OCI-LY1 (cell line): ENCODE measurements around the gene ATL1.

Experiments used
- H2AFZ ChIP-seq: fragments of 200-600 bp; sonication (generic), shearing (Covaris generic); 2 replicates; pipeline ENCODE4 v1.6.0; 2014; ENCODE audit warnings: antibody characterized with exemption, mild to moderate bottlenecking, low read length
- H3F3A ChIP-seq: fragments of 200-600 bp; sonication (generic), shearing (Covaris generic); 2 replicates; pipeline ENCODE4 v1.6.0; 2014; ENCODE audit warnings: mild to moderate bottlenecking, antibody characterized with exemption, low read length, moderate library complexity; ENCODE audit not compliant: insufficient read depth
- H3K27ac ChIP-seq: fragments of 200-600 bp; sonication (generic); 2 replicates; pipeline ENCODE4 v1.5.1; 2014; ENCODE audit warnings: low read length, mixed run types, mild to moderate bottlenecking, low read depth; ENCODE audit not compliant: poor library complexity, severe bottlenecking
- H3K27me3 ChIP-seq: fragments of 200-600 bp; sonication (generic); 2 replicates; pipeline ENCODE4 v1.6.0; 2014; ENCODE audit warnings: antibody characterized with exemption, mild to moderate bottlenecking, low read length, moderate library complexity; ENCODE audit not compliant: insufficient read depth
- H3K36me3 ChIP-seq: fragments of 200-600 bp; sonication (generic); 2 replicates; pipeline ENCODE4 v1.6.1; 2014; ENCODE audit warnings: mild to moderate bottlenecking, antibody characterized with exemption, low read length, moderate library complexity, mixed read lengths; ENCODE audit not compliant: insufficient read depth
- H3K4me1 ChIP-seq: fragments of 200-600 bp; sonication (generic); 2 replicates; pipeline ENCODE4 v1.5.1; 2014; ENCODE audit warnings: mild to moderate bottlenecking, low read length, moderate library complexity; ENCODE audit not compliant: insufficient read depth, severe bottlenecking
- H3K4me2 ChIP-seq: fragments of 200-600 bp; sonication (generic), shearing (Covaris generic); 2 replicates; pipeline ENCODE4 v1.6.1; 2014; ENCODE audit warnings: low read length
- H3K4me3 ChIP-seq: fragments of 200-600 bp; sonication (generic); 2 replicates; pipeline ENCODE4 v1.5.1; 2014; ENCODE audit warnings: low read length, low read depth, mild to moderate bottlenecking, mixed read lengths; ENCODE audit not compliant: poor library complexity, severe bottlenecking
- H3K79me2 ChIP-seq: fragments of 200-600 bp; shearing (Covaris generic); 2 replicates; pipeline ENCODE4 v1.6.1; 2016; ENCODE audit warnings: mixed run types, low read length, mixed read lengths; ENCODE audit not compliant: insufficient read depth
- H3K9ac ChIP-seq: fragments of 200-600 bp; sonication (generic), shearing (Covaris generic); 2 replicates; pipeline ENCODE4 v1.6.1; 2014; ENCODE audit warnings: mild to moderate bottlenecking, low read length, mixed read lengths
- H3K9me2 ChIP-seq: fragments of 200-600 bp; sonication (generic), shearing (Covaris generic); 2 replicates; pipeline ENCODE4 v1.6.1; 2014; ENCODE audit warnings: low read depth, mild to moderate bottlenecking, low read length, mixed read lengths
- H3K9me3 ChIP-seq: fragments of 200-600 bp; shearing (Covaris generic); 2 replicates; pipeline ENCODE4 v1.6.1; 2014; ENCODE audit warnings: low read length, mixed read lengths
- H4K20me1 ChIP-seq: fragments of 200-600 bp; sonication (generic), shearing (Covaris generic); 2 replicates; pipeline ENCODE4 v1.6.0; 2016; ENCODE audit warnings: mild to moderate bottlenecking, low read length; ENCODE audit not compliant: insufficient read depth
- EZH2 ChIP-seq: fragments of 200-600 bp; sonication (generic), shearing (Covaris generic); IDR thresholded peaks from 2 replicates; pipeline ENCODE4 v1.8.0; 2017; ENCODE audit warnings: borderline replicate concordance, mixed run types, mild to moderate bottlenecking, antibody characterized with exemption, low read length, moderate library complexity, mixed read lengths
- TF ChIP-seq, protein P1 (sequence below): fragments of 200-600 bp; sonication (generic), shearing (Covaris generic); IDR thresholded peaks from 2 replicates; pipeline ENCODE4 v1.5.1; 2017; ENCODE audit warnings: mild to moderate bottlenecking, antibody characterized with exemption, low read length, moderate library complexity, mixed read lengths

The ATL1 gene

DNA sequence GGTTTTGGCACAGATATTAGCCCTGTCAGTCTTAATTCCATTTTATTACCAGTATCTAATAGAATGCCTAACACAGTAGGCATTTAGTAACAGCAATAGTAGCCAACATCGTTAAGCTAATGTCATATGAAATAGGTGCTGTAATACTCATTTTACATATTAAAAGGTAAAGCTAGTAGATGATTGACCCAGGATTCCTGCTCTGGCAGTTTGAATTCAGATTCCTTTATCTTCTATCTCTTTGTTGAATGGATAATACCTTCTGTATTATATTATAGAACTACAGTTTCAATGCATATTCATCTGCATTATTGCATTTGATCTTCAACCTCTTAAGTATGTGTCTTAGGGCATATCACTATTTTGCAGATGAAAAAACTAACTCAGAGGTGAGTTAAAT lies 2.9 kb downstream of the ATL1 start:
- no peak overlapping the region for H3K9ac ChIP-seq
- no peak overlapping the region for H3K4me2 ChIP-seq
- no peak overlapping the region for H3K27ac ChIP-seq
- no peaks in the 10 kb centered on the region for H3F3A ChIP-seq
- H2AFZ ChIP-seq = no peak overlapping the region
- no peaks in the 10 kb centered on the region for H4K20me1 ChIP-seq
- H3K4me3 ChIP-seq = no peak overlapping the region
- TF ChIP-seq EZH2 = no peak
- TF ChIP-seq, protein P1, sequence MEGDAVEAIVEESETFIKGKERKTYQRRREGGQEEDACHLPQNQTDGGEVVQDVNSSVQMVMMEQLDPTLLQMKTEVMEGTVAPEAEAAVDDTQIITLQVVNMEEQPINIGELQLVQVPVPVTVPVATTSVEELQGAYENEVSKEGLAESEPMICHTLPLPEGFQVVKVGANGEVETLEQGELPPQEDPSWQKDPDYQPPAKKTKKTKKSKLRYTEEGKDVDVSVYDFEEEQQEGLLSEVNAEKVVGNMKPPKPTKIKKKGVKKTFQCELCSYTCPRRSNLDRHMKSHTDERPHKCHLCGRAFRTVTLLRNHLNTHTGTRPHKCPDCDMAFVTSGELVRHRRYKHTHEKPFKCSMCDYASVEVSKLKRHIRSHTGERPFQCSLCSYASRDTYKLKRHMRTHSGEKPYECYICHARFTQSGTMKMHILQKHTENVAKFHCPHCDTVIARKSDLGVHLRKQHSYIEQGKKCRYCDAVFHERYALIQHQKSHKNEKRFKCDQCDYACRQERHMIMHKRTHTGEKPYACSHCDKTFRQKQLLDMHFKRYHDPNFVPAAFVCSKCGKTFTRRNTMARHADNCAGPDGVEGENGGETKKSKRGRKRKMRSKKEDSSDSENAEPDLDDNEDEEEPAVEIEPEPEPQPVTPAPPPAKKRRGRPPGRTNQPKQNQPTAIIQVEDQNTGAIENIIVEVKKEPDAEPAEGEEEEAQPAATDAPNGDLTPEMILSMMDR = no peak
- peaks cover 8% of the 10 kb centered on the region for H3K4me1 ChIP-seq
- H3K36me3 ChIP-seq = no peaks in the 10 kb centered on the region
- H3K27me3 ChIP-seq = no peaks in the 10 kb centered on the region
- no peaks in the 10 kb centered on the region for H3K9me2 ChIP-seq
- H3K9me3 ChIP-seq = no peaks in the 10 kb centered on the region
- H3K79me2 ChIP-seq = no peaks in the 10 kb centered on the region

DNA sequence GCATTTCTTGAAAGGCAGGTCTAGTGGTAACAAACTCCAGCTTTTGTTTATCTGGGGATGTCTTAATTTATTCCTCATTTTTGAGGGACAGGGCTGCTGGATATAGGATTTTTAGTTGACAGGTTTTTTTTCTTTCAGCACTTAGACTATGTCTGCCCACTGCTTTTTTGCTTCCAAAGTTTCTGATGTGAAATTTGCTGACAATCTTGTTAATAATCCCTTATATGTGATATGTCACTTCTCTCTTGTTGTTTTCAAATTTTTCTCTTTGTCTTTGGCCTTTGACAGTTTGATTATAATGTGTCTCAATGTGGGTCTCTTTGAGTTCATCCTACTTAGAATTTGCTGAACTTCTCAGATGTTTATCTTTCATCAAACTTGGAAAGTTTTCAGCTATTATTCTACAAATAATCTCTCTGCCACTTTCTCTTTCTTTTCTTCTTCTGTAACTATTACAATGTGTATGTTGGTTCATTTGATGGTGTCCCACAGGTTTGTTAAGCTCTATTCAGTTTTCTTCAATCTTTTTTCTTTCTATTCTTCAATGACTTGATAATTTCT lies 9.8 kb downstream of the ATL1 start:
- H3K27ac ChIP-seq = no peak overlapping the region
- TF ChIP-seq, protein P1 = no peak
- no peak for TF ChIP-seq EZH2
- H3K27me3 ChIP-seq = no peaks in the 10 kb centered on the region
- no peaks in the 10 kb centered on the region for H3F3A ChIP-seq
- H3K9me3 ChIP-seq = peaks cover 14% of the 10 kb centered on the region; the same call in 1 of the 2 replicates
- H3K4me1 ChIP-seq = no peaks in the 10 kb centered on the region
- no peaks in the 10 kb centered on the region for H3K79me2 ChIP-seq
- H3K36me3 ChIP-seq = no peaks in the 10 kb centered on the region; the same call in 1 of the 2 replicates
- no peaks in the 10 kb centered on the region for H3K9me2 ChIP-seq
- no peak overlapping the region for H3K4me2 ChIP-seq
- no peaks in the 10 kb centered on the region for H4K20me1 ChIP-seq
- no peak overlapping the region for H3K9ac ChIP-seq
- no peak overlapping the region for H2AFZ ChIP-seq
- H3K4me3 ChIP-seq = no peak overlapping the region

DNA sequence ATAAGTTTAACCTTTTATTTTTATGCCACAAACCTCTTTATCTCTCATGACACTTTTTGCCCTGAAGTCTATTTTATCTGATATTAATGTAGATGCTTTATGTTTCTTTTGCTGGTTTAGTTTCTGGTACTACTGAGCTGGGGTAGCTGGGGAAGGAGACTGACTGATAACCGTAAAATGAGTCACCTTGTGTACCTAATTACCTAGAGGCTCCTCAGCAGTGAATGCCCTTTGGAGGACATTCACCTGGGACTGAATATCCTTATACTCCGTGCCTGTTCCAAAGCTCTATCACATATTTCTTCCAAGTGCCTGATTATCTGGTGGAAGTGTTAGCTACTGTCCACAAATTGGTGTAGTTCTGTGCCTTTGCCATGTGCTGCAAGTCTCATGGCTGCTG lies 13.9 kb downstream of the ATL1 start:
- H2AFZ ChIP-seq = no peak overlapping the region
- H3K27ac ChIP-seq = no peak overlapping the region
- H3K27me3 ChIP-seq = no peaks in the 10 kb centered on the region
- no peaks in the 10 kb centered on the region for H3F3A ChIP-seq
- no peak overlapping the region for H3K4me3 ChIP-seq
- no peaks in the 10 kb centered on the region for H4K20me1 ChIP-seq
- no peak overlapping the region for H3K4me2 ChIP-seq
- no peaks in the 10 kb centered on the region for H3K4me1 ChIP-seq
- H3K9ac ChIP-seq = no peak overlapping the region
- peaks cover 14% of the 10 kb centered on the region; the same call in 1 of the 2 replicates for H3K9me3 ChIP-seq
- TF ChIP-seq EZH2 = no peak
- TF ChIP-seq, protein P1 = no peak
- H3K9me2 ChIP-seq = no peaks in the 10 kb centered on the region
- no peaks in the 10 kb centered on the region for H3K79me2 ChIP-seq
- H3K36me3 ChIP-seq = no peaks in the 10 kb centered on the region; the same call in 1 of the 2 replicates
